Measurements from ENCODE around the gene TSPYL6. TPM values are rescaled to one million over a fixed set of nuclear protein-coding genes. Genes with fewer than 3 reads are reported as not detected.
A peak's percentile ranks its signal among the peaks of the same experiment; 100 is the strongest.
"Not testable (repeated sequence)": the region's sequence is repeated elsewhere in the genome, so short reads cannot be mapped to it uniquely, and the experiment has no call there.

The TSPYL6 gene
- total and polyA plus RNA-seq, 2 experiments from 2014 or later = not detected

DNA sequence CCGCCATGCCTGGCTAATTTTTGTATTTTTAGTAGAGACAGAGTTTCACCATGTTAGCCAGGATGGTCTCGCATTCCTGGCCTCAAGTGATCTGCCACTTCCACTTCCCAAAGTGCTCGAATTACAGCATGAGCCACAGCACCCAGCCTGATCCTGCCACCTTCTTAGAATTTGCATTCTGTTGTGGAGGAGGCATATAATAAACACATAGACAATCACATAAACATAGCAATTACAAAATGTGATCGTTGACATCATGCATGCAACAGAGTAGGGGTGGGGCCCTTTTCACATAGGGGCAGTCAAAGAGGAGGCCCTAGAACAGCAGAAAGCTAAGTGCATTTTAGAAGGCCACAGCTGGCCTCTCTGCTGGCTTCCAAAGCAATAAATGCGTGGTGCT lies 39.9 kb upstream of the TSPYL6 start:
- H3K27ac ChIP-seq = no peak overlapping the region
- no peaks in the 10 kb centered on the region for H4K20me1 ChIP-seq (ENCODE audit: insufficient read depth, poor library complexity, severe bottlenecking)
- TF ChIP-seq, protein P1, sequence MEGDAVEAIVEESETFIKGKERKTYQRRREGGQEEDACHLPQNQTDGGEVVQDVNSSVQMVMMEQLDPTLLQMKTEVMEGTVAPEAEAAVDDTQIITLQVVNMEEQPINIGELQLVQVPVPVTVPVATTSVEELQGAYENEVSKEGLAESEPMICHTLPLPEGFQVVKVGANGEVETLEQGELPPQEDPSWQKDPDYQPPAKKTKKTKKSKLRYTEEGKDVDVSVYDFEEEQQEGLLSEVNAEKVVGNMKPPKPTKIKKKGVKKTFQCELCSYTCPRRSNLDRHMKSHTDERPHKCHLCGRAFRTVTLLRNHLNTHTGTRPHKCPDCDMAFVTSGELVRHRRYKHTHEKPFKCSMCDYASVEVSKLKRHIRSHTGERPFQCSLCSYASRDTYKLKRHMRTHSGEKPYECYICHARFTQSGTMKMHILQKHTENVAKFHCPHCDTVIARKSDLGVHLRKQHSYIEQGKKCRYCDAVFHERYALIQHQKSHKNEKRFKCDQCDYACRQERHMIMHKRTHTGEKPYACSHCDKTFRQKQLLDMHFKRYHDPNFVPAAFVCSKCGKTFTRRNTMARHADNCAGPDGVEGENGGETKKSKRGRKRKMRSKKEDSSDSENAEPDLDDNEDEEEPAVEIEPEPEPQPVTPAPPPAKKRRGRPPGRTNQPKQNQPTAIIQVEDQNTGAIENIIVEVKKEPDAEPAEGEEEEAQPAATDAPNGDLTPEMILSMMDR (IDR thresholded peaks at IDR 0.05; ENCODE audit: poor library complexity) = no peak
- TF ChIP-seq EZH2phosphoT487 (IDR thresholded peaks at IDR 0.05; ENCODE audit: low read depth, severe bottlenecking, unreplicated experiment) = no peak
- TF ChIP-seq EZH2 (IDR thresholded peaks at IDR 0.05; ENCODE audit: borderline replicate concordance) = no peak
- peaks cover 3% of the 10 kb centered on the region for H3K27me3 ChIP-seq
- H3K4me2 ChIP-seq = no peak overlapping the region
- no peaks in the 10 kb centered on the region for H3K4me1 ChIP-seq (ENCODE audit: insufficient read depth)
- 79% methylated on average over 5 of the region's 5 CpGs for WGBS (ENCODE audit: low lambda C conversion rate, missing lambda C conversion rate)
- DNase-seq (ENCODE audit: low spot score) = no peak
- no peaks in the 10 kb centered on the region for H3K9me3 ChIP-seq (ENCODE audit: low read depth)
- H3K4me3 ChIP-seq = no peak overlapping the region
- H3K9me2 ChIP-seq (replicated peaks; ENCODE audit: insufficient read depth) = no peaks in the 10 kb centered on the region
- no peak overlapping the region for H2AFZ ChIP-seq
- H3K36me3 ChIP-seq (replicated peaks; ENCODE audit: insufficient read depth, low read depth) = no peaks in the 10 kb centered on the region
- H3K79me2 ChIP-seq = no peaks in the 10 kb centered on the region

DNA sequence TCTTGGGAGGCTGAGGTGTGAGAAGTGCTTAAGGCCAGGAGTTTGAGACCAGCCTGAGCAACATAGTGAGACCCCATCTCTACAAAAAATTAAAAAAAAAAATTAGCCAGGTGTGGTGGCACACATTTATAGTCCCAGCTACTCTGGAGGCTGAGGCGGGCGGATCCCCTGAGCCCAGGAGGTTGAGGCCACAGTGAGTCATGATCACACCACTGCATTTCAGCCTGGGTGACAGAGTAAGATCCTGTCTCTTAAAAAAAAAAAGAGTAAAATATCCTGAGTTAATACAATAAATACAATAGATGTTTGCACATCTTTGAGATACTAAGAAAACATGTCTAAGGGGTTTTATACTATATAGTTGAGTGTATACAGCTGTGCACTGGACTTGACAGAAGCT lies 38.6 kb upstream of the TSPYL6 start:
- H4K20me1 ChIP-seq (ENCODE audit: insufficient read depth, poor library complexity, severe bottlenecking); H3K9me3 ChIP-seq (ENCODE audit: low read depth); H3K79me2 ChIP-seq; DNase-seq (ENCODE audit: low spot score); H3K9me2 ChIP-seq (replicated peaks; ENCODE audit: insufficient read depth); H3K27ac ChIP-seq; H3K4me1 ChIP-seq (ENCODE audit: insufficient read depth); H3K4me2 ChIP-seq; H2AFZ ChIP-seq; H3K4me3 ChIP-seq; H3K36me3 ChIP-seq (replicated peaks; ENCODE audit: insufficient read depth, low read depth): not testable (repeated sequence)
- peaks cover 14% of the 10 kb centered on the region for H3K27me3 ChIP-seq
- 93% methylated on average over 2 of the region's 2 CpGs for WGBS (ENCODE audit: low lambda C conversion rate, missing lambda C conversion rate)

DNA sequence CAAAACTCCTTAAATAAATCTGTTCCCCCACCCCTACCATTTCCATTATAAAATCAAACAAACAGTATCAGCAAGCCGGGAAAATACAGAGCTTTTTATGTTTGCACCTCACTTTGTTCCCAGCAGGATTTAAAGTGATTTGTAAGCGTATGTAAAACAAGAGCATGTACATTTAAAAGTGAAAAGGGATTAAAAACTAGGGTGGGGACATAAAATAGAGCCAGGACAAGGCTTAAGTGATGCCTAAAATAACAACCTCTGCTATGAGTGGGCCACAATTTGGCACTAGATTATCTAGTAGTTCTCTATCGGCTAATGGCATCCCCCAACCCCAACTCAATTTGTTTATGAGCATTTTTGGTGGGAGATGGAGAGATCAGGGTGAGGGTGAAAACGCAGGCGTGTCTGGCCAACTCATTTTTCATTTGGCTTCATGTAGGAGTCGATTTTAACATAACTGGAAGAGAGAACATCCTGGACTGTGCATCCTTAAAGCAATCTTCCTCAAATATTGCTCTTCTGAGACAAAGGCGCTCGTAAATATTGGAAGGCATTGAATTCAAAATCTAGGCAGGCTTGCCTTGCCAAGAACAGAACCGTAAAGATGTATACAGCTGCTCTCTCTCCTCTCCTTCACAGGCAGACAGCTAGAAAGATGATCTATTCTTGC lies 34.5 kb upstream of the TSPYL6 start:
- no peak for DNase-seq (ENCODE audit: low spot score)

DNA sequence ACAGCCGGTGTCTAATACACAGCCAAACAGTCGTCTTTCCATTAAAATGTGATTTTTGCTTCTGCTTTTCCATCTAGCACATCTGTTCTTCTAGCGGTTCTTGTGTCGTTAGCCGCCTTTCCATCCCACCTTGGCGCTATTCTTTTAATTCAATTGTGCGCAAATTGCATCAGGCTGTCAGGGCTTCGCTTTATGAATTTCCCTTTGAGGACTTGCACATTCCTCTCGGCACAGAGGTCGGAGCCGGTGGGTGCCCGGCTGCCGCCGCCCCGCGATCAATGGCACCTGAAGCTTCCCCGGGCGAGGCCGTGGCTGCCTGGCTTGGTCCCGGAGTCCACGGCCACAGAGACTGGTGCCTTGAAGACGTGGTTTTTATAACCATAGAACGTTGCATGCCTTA lies 33.9 kb upstream of the TSPYL6 start:
- H3K9me2 ChIP-seq (replicated peaks; ENCODE audit: insufficient read depth) = no peaks in the 10 kb centered on the region
- DNase-seq (ENCODE audit: low spot score) = no peak
- no peak overlapping the region for H3K4me3 ChIP-seq
- no peaks in the 10 kb centered on the region for H3K36me3 ChIP-seq (replicated peaks; ENCODE audit: insufficient read depth, low read depth)
- 38% methylated on average over 23 of the region's 23 CpGs for WGBS (ENCODE audit: low lambda C conversion rate, missing lambda C conversion rate)
- H4K20me1 ChIP-seq (ENCODE audit: insufficient read depth, poor library complexity, severe bottlenecking) = no peaks in the 10 kb centered on the region
- H3K27me3 ChIP-seq = peaks cover 18% of the 10 kb centered on the region
- H2AFZ ChIP-seq = no peak overlapping the region
- no peak for TF ChIP-seq EZH2phosphoT487 (IDR thresholded peaks at IDR 0.05; ENCODE audit: low read depth, severe bottlenecking, unreplicated experiment)
- TF ChIP-seq, protein P1 (IDR thresholded peaks at IDR 0.05; ENCODE audit: poor library complexity) = no peak
- no peak for TF ChIP-seq EZH2 (IDR thresholded peaks at IDR 0.05; ENCODE audit: borderline replicate concordance)
- no peak overlapping the region for H3K27ac ChIP-seq
- H3K4me2 ChIP-seq = peak overlapping the region; percentile 51
- no peaks in the 10 kb centered on the region for H3K79me2 ChIP-seq
- H3K9me3 ChIP-seq (ENCODE audit: low read depth) = no peaks in the 10 kb centered on the region
- no peaks in the 10 kb centered on the region for H3K4me1 ChIP-seq (ENCODE audit: insufficient read depth)

More for the DNA sequence above, 34.5 kb upstream of the TSPYL6 start:
- Histone ChIP-seq H3K27me3 (peaks cover 18% of the 10 kb centered on the region), H3K9me2 (replicated peaks; ENCODE audit: insufficient read depth) (no peaks in the 10 kb centered on the region), H3K27ac (no peak overlapping the region), H3K36me3 (replicated peaks; ENCODE audit: insufficient read depth, low read depth) (no peaks in the 10 kb centered on the region), H2AFZ (no peak overlapping the region), H4K20me1 (ENCODE audit: insufficient read depth, poor library complexity, severe bottlenecking) (no peaks in the 10 kb centered on the region), H3K79me2 (no peaks in the 10 kb centered on the region), H3K4me2 (peak overlapping the region; percentile 51), H3K4me1 (ENCODE audit: insufficient read depth) (no peaks in the 10 kb centered on the region), H3K4me3 (no peak overlapping the region), H3K9me3 (ENCODE audit: low read depth) (no peaks in the 10 kb centered on the region)
- TF ChIP-seq EZH2 (IDR thresholded peaks at IDR 0.05; ENCODE audit: borderline replicate concordance) (no peak), EZH2phosphoT487 (IDR thresholded peaks at IDR 0.05; ENCODE audit: low read depth, severe bottlenecking, unreplicated experiment) (no peak)
- TF ChIP-seq, protein P1 (IDR thresholded peaks at IDR 0.05; ENCODE audit: poor library complexity) = no peak
- 66% methylated on average over 9 of the region's 9 CpGs for WGBS (ENCODE audit: low lambda C conversion rate, missing lambda C conversion rate)

Measured in hepatocyte (in vitro differentiated cells).